Measurements from ENCODE around the gene OR6C2. TPM values are rescaled to one million over a fixed set of nuclear protein-coding genes. Genes with fewer than 3 reads are reported as not detected.
A peak's percentile ranks its signal among the peaks of the same experiment; 100 is the strongest.
"Not testable (repeated sequence)": the region's sequence is repeated elsewhere in the genome, so short reads cannot be mapped to it uniquely, and the experiment has no call there.

The OR6C2 gene
- total and polyA plus RNA-seq, 2 experiments from 2014 or later = not detected

DNA sequence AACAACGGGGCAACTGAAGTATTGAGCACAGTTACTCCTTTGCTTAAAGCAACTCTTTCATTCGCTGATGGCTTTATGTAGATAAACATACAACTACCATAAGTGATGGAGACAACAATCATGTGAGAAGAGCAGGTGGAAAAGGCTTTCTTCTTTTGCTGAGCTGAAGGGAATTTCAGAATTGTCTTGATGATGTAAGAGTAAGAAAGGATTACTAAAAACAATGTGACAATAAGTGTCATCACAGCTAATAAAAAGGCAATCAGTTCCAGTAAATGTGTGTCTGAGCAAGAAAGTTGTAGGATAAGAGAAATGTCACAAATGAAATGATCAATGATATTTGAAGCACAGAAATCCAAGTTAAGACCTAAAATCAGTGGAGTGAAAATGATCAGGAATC, 25.4 kb downstream of the OR6C2 start:
- Histone ChIP-seq H3K4me3 (no peak overlapping the region), H3K27ac (no peak overlapping the region), H3K4me2 (ENCODE audit: unreplicated experiment) (no peak overlapping the region), H3K9ac (no peak overlapping the region), H3K36me3 (ENCODE audit: low read depth) (no peaks in the 10 kb centered on the region), H2AFZ (no peak overlapping the region), H3K9me2 (ENCODE audit: insufficient read depth) (no peaks in the 10 kb centered on the region), H3K79me2 (ENCODE audit: insufficient read depth) (no peaks in the 10 kb centered on the region), H3K4me1 (ENCODE audit: insufficient read depth) (no peaks in the 10 kb centered on the region), H3F3A (ENCODE audit: insufficient read depth) (no peaks in the 10 kb centered on the region), H3K27me3 (replicated peaks; ENCODE audit: insufficient read depth) (no peaks in the 10 kb centered on the region), H4K20me1 (ENCODE audit: insufficient read depth) (no peaks in the 10 kb centered on the region), H3K9me3 (ENCODE audit: low read depth) (no peaks in the 10 kb centered on the region)
- WGBS, 2 experiments (ENCODE audit: low coverage in 1 of 2, low lambda C conversion rate in 2 of 2, missing lambda C conversion rate in 2 of 2) = 13 to 16% methylated on average over 2 of the region's 2 CpGs
- TF ChIP-seq EZH2 (IDR thresholded peaks at IDR 0.05; ENCODE audit: insufficient read depth, poor library complexity, severe bottlenecking) (no peak), EZH2phosphoT487 (IDR thresholded peaks at IDR 0.05; ENCODE audit: insufficient read depth, low read depth) (no peak)
- in situ Hi-C loops (cut with MboI) = no loop called here
- DNase-seq = no peak

DNA sequence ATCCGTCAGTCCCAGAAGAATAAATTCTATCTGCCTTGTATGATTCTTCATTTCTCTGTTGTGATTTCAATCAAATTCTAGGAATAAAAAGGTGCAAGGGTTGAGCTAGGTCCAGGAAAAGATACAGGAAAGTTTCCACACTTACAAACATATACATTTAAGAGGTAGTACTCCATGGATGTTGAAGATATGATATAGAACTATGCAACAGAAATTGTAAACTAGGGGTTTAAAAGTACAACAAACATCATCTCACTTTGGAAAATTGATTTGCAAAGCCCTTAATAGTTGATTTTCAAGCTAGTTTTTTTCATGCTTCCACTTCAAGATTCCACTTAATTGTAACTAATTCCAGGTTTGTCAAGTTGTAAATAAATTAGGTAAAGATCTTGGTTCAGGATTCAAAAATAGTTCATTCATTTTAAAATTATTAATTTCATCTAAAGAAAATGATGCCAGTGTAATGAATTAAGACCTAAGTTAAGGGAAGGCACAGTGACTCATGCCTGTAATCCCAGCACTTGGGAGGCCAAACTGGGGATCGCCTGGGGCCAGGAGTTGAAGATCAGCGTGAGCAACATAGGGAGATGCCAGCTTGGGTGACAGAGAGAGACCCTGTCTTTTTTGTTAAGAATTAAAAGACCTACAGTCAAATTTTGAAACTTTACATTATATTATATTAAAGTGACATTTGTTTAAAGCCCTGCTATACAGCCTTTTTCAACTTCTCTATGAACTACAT, 26.4 kb downstream of the OR6C2 start, which contains the start of gene OR6C70:
Gene OR6C70 (minus strand): TSS at position 51 of the 742 bp plus-strand sequence. CDS start 0 bp downstream, at position 51.
- H3K4me3 ChIP-seq = no peak within 1 kb of the TSS
- H3K27me3 ChIP-seq (replicated peaks; ENCODE audit: insufficient read depth) = no peaks in the 10 kb centered on the region
- no peaks in the 10 kb centered on the region for H4K20me1 ChIP-seq (ENCODE audit: insufficient read depth)
- no peak for TF ChIP-seq EZH2phosphoT487 (IDR thresholded peaks at IDR 0.05; ENCODE audit: insufficient read depth, low read depth)
- TF ChIP-seq EZH2 (IDR thresholded peaks at IDR 0.05; ENCODE audit: insufficient read depth, poor library complexity, severe bottlenecking) = no peak
- no peak within 1 kb of the TSS for H3K4me2 ChIP-seq (ENCODE audit: unreplicated experiment)
- no peaks in the 10 kb centered on the region for H3K9me3 ChIP-seq (ENCODE audit: low read depth)
- no peaks in the 10 kb centered on the region for H3K9me2 ChIP-seq (ENCODE audit: insufficient read depth)
- no peak within 1 kb of the TSS for H3K27ac ChIP-seq
- no peak within 1 kb of the TSS for H3K9ac ChIP-seq
- H3K36me3 ChIP-seq (ENCODE audit: low read depth) = no peaks in the 10 kb centered on the region
- H2AFZ ChIP-seq = no peak within 1 kb of the TSS
- peak; percentile 6 for DNase-seq
- WGBS, 2 experiments (ENCODE audit: low coverage in 1 of 2, low lambda C conversion rate in 2 of 2, missing lambda C conversion rate in 2 of 2) = 13 to 23% methylated on average over 3 of the region's 3 CpGs
- no peaks in the 10 kb centered on the region for H3K4me1 ChIP-seq (ENCODE audit: insufficient read depth)
- H3F3A ChIP-seq (ENCODE audit: insufficient read depth) = no peaks in the 10 kb centered on the region
- no peaks in the 10 kb centered on the region for H3K79me2 ChIP-seq (ENCODE audit: insufficient read depth)
- in situ Hi-C loops (cut with MboI) = no loop called here

DNA sequence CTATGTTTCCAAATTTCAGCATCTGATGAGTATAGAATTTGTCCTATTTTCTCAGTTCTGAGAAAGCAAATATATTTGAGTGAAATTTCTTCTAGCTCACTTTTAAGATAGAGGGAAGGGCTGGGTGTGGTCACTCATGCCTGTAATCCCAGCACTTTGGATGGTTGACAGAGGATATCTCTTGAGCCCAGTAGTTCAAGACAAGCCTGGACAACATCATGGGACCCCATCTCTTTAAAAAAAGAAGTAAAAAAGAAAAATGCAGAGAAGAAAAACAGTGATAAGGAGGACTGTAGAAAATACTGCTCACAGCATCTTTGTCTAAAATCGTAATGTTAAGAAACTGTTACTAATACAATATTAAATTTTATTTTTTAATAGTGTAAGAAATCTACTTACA, 28.4 kb downstream of the OR6C2 start:
- 7 to 23% methylated on average over 1 of the region's 1 CpG for WGBS, 2 experiments (ENCODE audit: low coverage in 1 of 2, low lambda C conversion rate in 2 of 2, missing lambda C conversion rate in 2 of 2)
- H2AFZ ChIP-seq = no peak overlapping the region
- no peak overlapping the region for H3K27ac ChIP-seq
- no peak overlapping the region for H3K9ac ChIP-seq
- no peaks in the 10 kb centered on the region for H3K9me2 ChIP-seq (ENCODE audit: insufficient read depth)
- no peak for TF ChIP-seq EZH2phosphoT487 (IDR thresholded peaks at IDR 0.05; ENCODE audit: insufficient read depth, low read depth)
- TF ChIP-seq EZH2 (IDR thresholded peaks at IDR 0.05; ENCODE audit: insufficient read depth, poor library complexity, severe bottlenecking) = no peak
- no peaks in the 10 kb centered on the region for H3K4me1 ChIP-seq (ENCODE audit: insufficient read depth)
- no peak overlapping the region for H3K4me2 ChIP-seq (ENCODE audit: unreplicated experiment)
- H3K9me3 ChIP-seq (ENCODE audit: low read depth) = peaks cover 3% of the 10 kb centered on the region
- H3K36me3 ChIP-seq (ENCODE audit: low read depth) = no peaks in the 10 kb centered on the region
- H3K4me3 ChIP-seq = no peak overlapping the region
- H3K79me2 ChIP-seq (ENCODE audit: insufficient read depth) = no peaks in the 10 kb centered on the region
- no peaks in the 10 kb centered on the region for H4K20me1 ChIP-seq (ENCODE audit: insufficient read depth)
- no peaks in the 10 kb centered on the region for H3K27me3 ChIP-seq (replicated peaks; ENCODE audit: insufficient read depth)
- DNase-seq = no peak
- in situ Hi-C loops (cut with MboI) = no loop called here
- no peaks in the 10 kb centered on the region for H3F3A ChIP-seq (ENCODE audit: insufficient read depth)

DNA sequence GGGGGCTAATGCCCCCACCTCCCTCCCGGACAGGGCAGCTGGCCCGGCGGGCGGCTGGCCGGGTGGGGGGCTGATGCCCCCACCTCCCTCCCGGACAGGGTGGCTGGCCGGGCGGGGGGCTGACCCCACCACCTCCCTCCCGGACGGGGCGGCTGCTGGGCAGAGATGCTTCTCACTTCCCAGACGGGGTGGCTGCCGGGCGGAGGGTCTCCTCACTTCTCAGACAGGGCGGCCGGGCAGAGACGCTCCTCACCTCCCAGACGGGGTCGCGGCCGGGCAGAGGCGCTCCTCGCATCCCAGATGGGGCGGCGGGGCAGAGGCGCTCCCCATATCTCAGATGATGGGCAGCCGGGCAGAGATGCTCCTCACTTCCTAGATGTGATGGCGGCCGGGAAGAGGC, 35.3 kb downstream of the OR6C2 start:
- DNase-seq; H3K4me1 ChIP-seq (ENCODE audit: insufficient read depth); H3F3A ChIP-seq (ENCODE audit: insufficient read depth); H3K9me3 ChIP-seq (ENCODE audit: low read depth); H3K4me2 ChIP-seq (ENCODE audit: unreplicated experiment); H2AFZ ChIP-seq; H3K36me3 ChIP-seq (ENCODE audit: low read depth); H3K27me3 ChIP-seq (replicated peaks; ENCODE audit: insufficient read depth); in situ Hi-C loops (cut with MboI); H3K27ac ChIP-seq; H3K9ac ChIP-seq; H3K79me2 ChIP-seq (ENCODE audit: insufficient read depth); H3K9me2 ChIP-seq (ENCODE audit: insufficient read depth); H4K20me1 ChIP-seq (ENCODE audit: insufficient read depth); H3K4me3 ChIP-seq: not testable (repeated sequence)
- 80 to 100% methylated on average over 1 to 3 of the region's 29 CpGs for WGBS, 2 experiments (ENCODE audit: low coverage in 1 of 2, low lambda C conversion rate in 2 of 2, missing lambda C conversion rate in 2 of 2)

DNA sequence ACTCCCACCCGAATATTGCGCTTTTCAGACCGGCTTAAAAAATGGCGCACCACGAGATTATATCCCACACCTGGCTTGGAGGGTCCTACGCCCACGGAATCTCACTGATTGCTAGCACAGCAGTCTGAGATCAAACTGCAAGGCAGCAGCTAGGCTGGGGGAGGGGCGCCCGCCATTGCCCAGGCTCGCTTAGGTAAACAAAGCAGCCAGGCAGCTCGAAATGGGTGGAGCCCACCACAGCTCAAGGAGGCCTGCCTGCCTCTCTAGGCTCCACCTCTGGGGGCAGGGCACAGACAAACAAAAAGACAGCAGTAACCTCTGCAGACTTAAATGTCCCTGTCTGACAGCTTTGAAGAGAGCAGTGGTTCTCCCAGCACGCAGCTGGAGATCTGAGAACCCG, 40.4 kb downstream of the OR6C2 start:
- H3F3A ChIP-seq (ENCODE audit: insufficient read depth); in situ Hi-C loops (cut with MboI); H2AFZ ChIP-seq; H3K4me3 ChIP-seq; H3K9me3 ChIP-seq (ENCODE audit: low read depth); DNase-seq; H3K27ac ChIP-seq; H3K36me3 ChIP-seq (ENCODE audit: low read depth); H3K4me1 ChIP-seq (ENCODE audit: insufficient read depth); H3K4me2 ChIP-seq (ENCODE audit: unreplicated experiment); H3K9ac ChIP-seq; H3K9me2 ChIP-seq (ENCODE audit: insufficient read depth); H3K79me2 ChIP-seq (ENCODE audit: insufficient read depth); H3K27me3 ChIP-seq (replicated peaks; ENCODE audit: insufficient read depth); H4K20me1 ChIP-seq (ENCODE audit: insufficient read depth): not testable (repeated sequence)
- WGBS, 2 experiments (ENCODE audit: low coverage in 1 of 2, low lambda C conversion rate in 2 of 2, missing lambda C conversion rate in 2 of 2) = 19 to 49% methylated on average over 5 to 11 of the region's 13 CpGs

Measured in GM23248 (cell line).